ENCODE data around the gene HYDIN. TPM values are rescaled to one million over a fixed set of nuclear protein-coding genes. Genes with fewer than 3 reads are reported as not detected.

HYDIN gene
- 0.82 TPM for total RNA-seq
- long read RNA-seq = 0 reads

- DNase-seq = peak; percentile 30
- intact Hi-C loops (cut with micrococcal nuclease) = no loop called here
- ATAC-seq = no peak
These were observed at the start of gene HYDIN for GRCh38 chr16:71230122-71230845. HYDIN (minus strand) TSS chr16:71230722; CDS start chr16:71186895, 43,827 bp downstream.

- ATAC-seq (no peak), DNase-seq (no peak)
- intact Hi-C loops (cut with micrococcal nuclease) = no loop called here
These were observed 46.2 kb upstream of the HYDIN start for GRCh38 chr16:71276589-71277334.

- intact Hi-C loops (cut with micrococcal nuclease) = no loop called here
- DNase-seq = no peak
- no peak for ATAC-seq
These were observed 42.9 kb upstream of the HYDIN start for GRCh38 chr16:71273384-71273783.

GRCh38 chr16:71264299-71264698, 33.8 kb upstream of the HYDIN start:
- no peak for ATAC-seq
- intact Hi-C loops (cut with micrococcal nuclease) = no loop called here
- no peak for DNase-seq

GRCh38 chr16:71263582-71263981, 33.1 kb upstream of the HYDIN start:
- intact Hi-C loops (cut with micrococcal nuclease) = no loop called here
- DNase-seq (no peak), ATAC-seq (no peak)

GRCh38 chr16:71262391-71262790, 31.9 kb upstream of the HYDIN start:
- no peak for DNase-seq
- intact Hi-C loops (cut with micrococcal nuclease) = no loop called here
- ATAC-seq = no peak

GRCh38 chr16:71260995-71261394, 30.5 kb upstream of the HYDIN start:
- DNase-seq = no peak
- no peak for ATAC-seq
- intact Hi-C loops (cut with micrococcal nuclease) = no loop called here

- ATAC-seq (no peak), DNase-seq (no peak)
- intact Hi-C loops (cut with micrococcal nuclease) = no loop called here
These were observed 28.6 kb upstream of the HYDIN start for GRCh38 chr16:71259086-71259485.

- ATAC-seq = no peak
- no peak for DNase-seq
- intact Hi-C loops (cut with micrococcal nuclease) = no loop called here
These were observed 27.9 kb upstream of the HYDIN start for GRCh38 chr16:71258372-71258771.

- intact Hi-C loops (cut with micrococcal nuclease) = no loop called here
- DNase-seq (no peak), ATAC-seq (no peak)
These were observed 27.2 kb upstream of the HYDIN start for GRCh38 chr16:71257768-71258167.

- ATAC-seq (peak; percentile 51), DNase-seq (no peak)
- intact Hi-C loops (cut with micrococcal nuclease) = no loop called here
These were observed 25.2 kb upstream of the HYDIN start for GRCh38 chr16:71255721-71256120.

- intact Hi-C loops (cut with micrococcal nuclease) = no loop called here
- ATAC-seq (peak; percentile 53), DNase-seq (no peak)
These were observed 24.5 kb upstream of the HYDIN start for GRCh38 chr16:71254832-71255525.

- ATAC-seq = no peak
- intact Hi-C loops (cut with micrococcal nuclease) = no loop called here
These were observed 20.1 kb upstream of the HYDIN start for GRCh38 chr16:71250461-71251235.

GRCh38 chr16:71249399-71249798, 18.9 kb upstream of the HYDIN start:
- intact Hi-C loops (cut with micrococcal nuclease) = no loop called here
- no peak for DNase-seq
- ATAC-seq = no peak

More at GRCh38 chr16:71250461-71251235, 20.1 kb upstream of the HYDIN start:
- no peak for DNase-seq

- intact Hi-C loops (cut with micrococcal nuclease) = no loop called here
- ATAC-seq (no peak), DNase-seq (no peak)
These were observed 17.0 kb upstream of the HYDIN start for GRCh38 chr16:71247478-71247877.

- intact Hi-C loops (cut with micrococcal nuclease) = no loop called here
- ATAC-seq = no peak
- no peak for DNase-seq
These were observed 15.8 kb upstream of the HYDIN start for GRCh38 chr16:71246309-71246708.

- ATAC-seq (no peak), DNase-seq (no peak)
- intact Hi-C loops (cut with micrococcal nuclease) = no loop called here
These were observed 14.0 kb upstream of the HYDIN start for GRCh38 chr16:71244521-71244920.

- no peak for ATAC-seq
- intact Hi-C loops (cut with micrococcal nuclease) = no loop called here
- no peak for DNase-seq
These were observed 12.1 kb upstream of the HYDIN start for GRCh38 chr16:71242601-71243000.

- ATAC-seq (no peak), DNase-seq (no peak)
- intact Hi-C loops (cut with micrococcal nuclease) = no loop called here
These were observed 11.5 kb upstream of the HYDIN start for GRCh38 chr16:71242036-71242435.
